ENCODE measurements around the gene PRKG2. TPM values are rescaled to one million over a fixed set of nuclear protein-coding genes. Genes with fewer than 3 reads are reported as not detected.
"Not testable (repeated sequence)": the region's sequence is repeated elsewhere in the genome, so short reads cannot be mapped to it uniquely, and the experiment has no call there.

The PRKG2 gene
- polyA plus RNA-seq, 2 donors: 0.45 to 0.59 TPM

- WGBS, 2 donors: 21 to 32% methylated on average over 1 of the region's 1 CpG
- Histone ChIP-seq H3K4me1 (ENCODE audit: control insufficient read depth in 2 of 2, insufficient read depth in 2 of 2, low read length in 1 of 2) (no peaks in the 10 kb centered on the region), H3K27me3 (ENCODE audit: control insufficient read depth in 1 of 2, insufficient read depth in 2 of 2, low read length in 2 of 2) (no peaks in the 10 kb centered on the region), H3K4me3 (ENCODE audit: low read depth in 1 of 2, low read length in 2 of 2) (no peak overlapping the region), H3K9me3 (ENCODE audit: control insufficient read depth in 2 of 2, insufficient read depth in 1 of 2, low read depth in 1 of 2, low read length in 1 of 2) (no peaks in the 10 kb centered on the region), H3K36me3 (ENCODE audit: control insufficient read depth in 2 of 2, insufficient read depth in 2 of 2, low read length in 1 of 2) (no peaks in the 10 kb centered on the region), H3K27ac (ENCODE audit: low read depth in 2 of 2, low read length in 1 of 2) (no peak overlapping the region)
Measured at GRCh38 chr4:81165861-81166430, 49.1 kb downstream of the PRKG2 start.

- Histone ChIP-seq H3K4me3 (ENCODE audit: low read depth in 1 of 2, low read length in 2 of 2) (no peak overlapping the region), H3K9me3 (ENCODE audit: control insufficient read depth in 2 of 2, insufficient read depth in 1 of 2, low read depth in 1 of 2, low read length in 1 of 2) (no peaks in the 10 kb centered on the region), H3K36me3 (ENCODE audit: control insufficient read depth in 2 of 2, insufficient read depth in 2 of 2, low read length in 1 of 2) (no peaks in the 10 kb centered on the region), H3K27ac (ENCODE audit: low read depth in 2 of 2, low read length in 1 of 2) (no peak overlapping the region), H3K4me1 (ENCODE audit: control insufficient read depth in 2 of 2, insufficient read depth in 2 of 2, low read length in 1 of 2) (no peaks in the 10 kb centered on the region), H3K27me3 (ENCODE audit: control insufficient read depth in 1 of 2, insufficient read depth in 2 of 2, low read length in 2 of 2) (no peaks in the 10 kb centered on the region)
- WGBS, 2 donors: 61 to 67% methylated on average over 7 of the region's 7 CpGs
Measured at GRCh38 chr4:81164623-81165416, 50.2 kb downstream of the PRKG2 start.

GRCh38 chr4:81164126-81164525 is 50.9 kb downstream of the PRKG2 start:
- no peaks in the 10 kb centered on the region for H3K36me3 ChIP-seq (ENCODE audit: control insufficient read depth in 2 of 2, insufficient read depth in 2 of 2, low read length in 1 of 2)
- no peak overlapping the region for H3K4me3 ChIP-seq (ENCODE audit: low read depth in 1 of 2, low read length in 2 of 2)
- H3K27ac ChIP-seq (ENCODE audit: low read depth in 2 of 2, low read length in 1 of 2): no peak overlapping the region
- no peaks in the 10 kb centered on the region for H3K27me3 ChIP-seq (ENCODE audit: control insufficient read depth in 1 of 2, insufficient read depth in 2 of 2, low read length in 2 of 2)
- 78 to 90% methylated on average over 3 of the region's 3 CpGs for WGBS, 2 donors
- no peaks in the 10 kb centered on the region for H3K4me1 ChIP-seq (ENCODE audit: control insufficient read depth in 2 of 2, insufficient read depth in 2 of 2, low read length in 1 of 2)
- no peaks in the 10 kb centered on the region for H3K9me3 ChIP-seq (ENCODE audit: control insufficient read depth in 2 of 2, insufficient read depth in 1 of 2, low read depth in 1 of 2, low read length in 1 of 2)

GRCh38 chr4:81162752-81163458 is 52.1 kb downstream of the PRKG2 start:
- H3K4me3 ChIP-seq (ENCODE audit: low read depth in 1 of 2, low read length in 2 of 2): no peak overlapping the region
- no peak overlapping the region for H3K27ac ChIP-seq (ENCODE audit: low read depth in 2 of 2, low read length in 1 of 2)
- no peaks in the 10 kb centered on the region for H3K4me1 ChIP-seq (ENCODE audit: control insufficient read depth in 2 of 2, insufficient read depth in 2 of 2, low read length in 1 of 2)
- H3K27me3 ChIP-seq (ENCODE audit: control insufficient read depth in 1 of 2, insufficient read depth in 2 of 2, low read length in 2 of 2): no peaks in the 10 kb centered on the region
- no peaks in the 10 kb centered on the region for H3K9me3 ChIP-seq (ENCODE audit: control insufficient read depth in 2 of 2, insufficient read depth in 1 of 2, low read depth in 1 of 2, low read length in 1 of 2)
- H3K36me3 ChIP-seq (ENCODE audit: control insufficient read depth in 2 of 2, insufficient read depth in 2 of 2, low read length in 1 of 2): no peaks in the 10 kb centered on the region
- 62 to 72% methylated on average over 4 of the region's 4 CpGs for WGBS, 2 donors

GRCh38 chr4:81153714-81154323 is 61.2 kb downstream of the PRKG2 start:
- Histone ChIP-seq H3K27ac (ENCODE audit: low read depth in 2 of 2, low read length in 1 of 2) (peak overlapping the region; percentile 49 to 88), H3K4me3 (ENCODE audit: low read depth in 1 of 2, low read length in 2 of 2) (peak overlapping the region; percentile 41 to 49)
- H3K9me3 ChIP-seq (ENCODE audit: control insufficient read depth in 2 of 2, insufficient read depth in 1 of 2, low read depth in 1 of 2, low read length in 1 of 2); H3K36me3 ChIP-seq (ENCODE audit: control insufficient read depth in 2 of 2, insufficient read depth in 2 of 2, low read length in 1 of 2); H3K4me1 ChIP-seq (ENCODE audit: control insufficient read depth in 2 of 2, insufficient read depth in 2 of 2, low read length in 1 of 2); H3K27me3 ChIP-seq (ENCODE audit: control insufficient read depth in 1 of 2, insufficient read depth in 2 of 2, low read length in 2 of 2): not testable (repeated sequence)
- WGBS, 2 donors: 38 to 56% methylated on average over 26 to 30 of the region's 30 CpGs

- WGBS, 2 donors: 48 to 50% methylated on average over 1 of the region's 1 CpG
- Histone ChIP-seq H3K4me3 (ENCODE audit: low read depth in 1 of 2, low read length in 2 of 2) (peak overlapping the region in 1 of 2 donors; percentile 49), H3K36me3 (ENCODE audit: control insufficient read depth in 2 of 2, insufficient read depth in 2 of 2, low read length in 1 of 2) (no peaks in the 10 kb centered on the region)
Measured at GRCh38 chr4:81152839-81153713, 61.9 kb downstream of the PRKG2 start.

GRCh38 chr4:81149976-81150375 is 65.0 kb downstream of the PRKG2 start:
- Histone ChIP-seq H3K9me3 (ENCODE audit: control insufficient read depth in 2 of 2, insufficient read depth in 1 of 2, low read depth in 1 of 2, low read length in 1 of 2) (no peaks in the 10 kb centered on the region), H3K36me3 (ENCODE audit: control insufficient read depth in 2 of 2, insufficient read depth in 2 of 2, low read length in 1 of 2) (no peaks in the 10 kb centered on the region), H3K4me3 (ENCODE audit: low read depth in 1 of 2, low read length in 2 of 2) (no peak overlapping the region), H3K27ac (ENCODE audit: low read depth in 2 of 2, low read length in 1 of 2) (no peak overlapping the region), H3K27me3 (ENCODE audit: control insufficient read depth in 1 of 2, insufficient read depth in 2 of 2, low read length in 2 of 2) (no peaks in the 10 kb centered on the region), H3K4me1 (ENCODE audit: control insufficient read depth in 2 of 2, insufficient read depth in 2 of 2, low read length in 1 of 2) (no peaks in the 10 kb centered on the region)

More at GRCh38 chr4:81152839-81153713, 61.9 kb downstream of the PRKG2 start:
- H3K9me3 ChIP-seq (ENCODE audit: control insufficient read depth in 2 of 2, insufficient read depth in 1 of 2, low read depth in 1 of 2, low read length in 1 of 2): no peaks in the 10 kb centered on the region
- no peaks in the 10 kb centered on the region for H3K27me3 ChIP-seq (ENCODE audit: control insufficient read depth in 1 of 2, insufficient read depth in 2 of 2, low read length in 2 of 2)
- no peaks in the 10 kb centered on the region for H3K4me1 ChIP-seq (ENCODE audit: control insufficient read depth in 2 of 2, insufficient read depth in 2 of 2, low read length in 1 of 2)
- H3K27ac ChIP-seq (ENCODE audit: low read depth in 2 of 2, low read length in 1 of 2): peak overlapping the region; percentile 49 to 88

- Histone ChIP-seq H3K36me3 (ENCODE audit: control insufficient read depth in 2 of 2, insufficient read depth in 2 of 2, low read length in 1 of 2) (no peaks in the 10 kb centered on the region), H3K27me3 (ENCODE audit: control insufficient read depth in 1 of 2, insufficient read depth in 2 of 2, low read length in 2 of 2) (no peaks in the 10 kb centered on the region), H3K27ac (ENCODE audit: low read depth in 2 of 2, low read length in 1 of 2) (no peak overlapping the region), H3K9me3 (ENCODE audit: control insufficient read depth in 2 of 2, insufficient read depth in 1 of 2, low read depth in 1 of 2, low read length in 1 of 2) (no peaks in the 10 kb centered on the region), H3K4me3 (ENCODE audit: low read depth in 1 of 2, low read length in 2 of 2) (no peak overlapping the region), H3K4me1 (ENCODE audit: control insufficient read depth in 2 of 2, insufficient read depth in 2 of 2, low read length in 1 of 2) (no peaks in the 10 kb centered on the region)
- WGBS, 2 donors: 82% methylated on average over 6 of the region's 6 CpGs
Measured at GRCh38 chr4:81148576-81148975, 66.4 kb downstream of the PRKG2 start.

- Histone ChIP-seq H3K4me3 (ENCODE audit: low read depth in 1 of 2, low read length in 2 of 2) (no peak overlapping the region), H3K4me1 (ENCODE audit: control insufficient read depth in 2 of 2, insufficient read depth in 2 of 2, low read length in 1 of 2) (no peaks in the 10 kb centered on the region), H3K9me3 (ENCODE audit: control insufficient read depth in 2 of 2, insufficient read depth in 1 of 2, low read depth in 1 of 2, low read length in 1 of 2) (no peaks in the 10 kb centered on the region), H3K27me3 (ENCODE audit: control insufficient read depth in 1 of 2, insufficient read depth in 2 of 2, low read length in 2 of 2) (no peaks in the 10 kb centered on the region), H3K36me3 (ENCODE audit: control insufficient read depth in 2 of 2, insufficient read depth in 2 of 2, low read length in 1 of 2) (no peaks in the 10 kb centered on the region), H3K27ac (ENCODE audit: low read depth in 2 of 2, low read length in 1 of 2) (no peak overlapping the region)
Measured at GRCh38 chr4:81146466-81146865, 68.6 kb downstream of the PRKG2 start.
